Measurements from ENCODE around the gene PPP1R14B. TPM values are rescaled to one million over a fixed set of nuclear protein-coding genes. Genes with fewer than 3 reads are reported as not detected.

The PPP1R14B gene
- total and polyA plus RNA-seq, 2 of the 13 experiments (the other 11 are each of a cell fraction or from before 2014, with no cell fraction given) = 110 to 148 TPM

DNA sequence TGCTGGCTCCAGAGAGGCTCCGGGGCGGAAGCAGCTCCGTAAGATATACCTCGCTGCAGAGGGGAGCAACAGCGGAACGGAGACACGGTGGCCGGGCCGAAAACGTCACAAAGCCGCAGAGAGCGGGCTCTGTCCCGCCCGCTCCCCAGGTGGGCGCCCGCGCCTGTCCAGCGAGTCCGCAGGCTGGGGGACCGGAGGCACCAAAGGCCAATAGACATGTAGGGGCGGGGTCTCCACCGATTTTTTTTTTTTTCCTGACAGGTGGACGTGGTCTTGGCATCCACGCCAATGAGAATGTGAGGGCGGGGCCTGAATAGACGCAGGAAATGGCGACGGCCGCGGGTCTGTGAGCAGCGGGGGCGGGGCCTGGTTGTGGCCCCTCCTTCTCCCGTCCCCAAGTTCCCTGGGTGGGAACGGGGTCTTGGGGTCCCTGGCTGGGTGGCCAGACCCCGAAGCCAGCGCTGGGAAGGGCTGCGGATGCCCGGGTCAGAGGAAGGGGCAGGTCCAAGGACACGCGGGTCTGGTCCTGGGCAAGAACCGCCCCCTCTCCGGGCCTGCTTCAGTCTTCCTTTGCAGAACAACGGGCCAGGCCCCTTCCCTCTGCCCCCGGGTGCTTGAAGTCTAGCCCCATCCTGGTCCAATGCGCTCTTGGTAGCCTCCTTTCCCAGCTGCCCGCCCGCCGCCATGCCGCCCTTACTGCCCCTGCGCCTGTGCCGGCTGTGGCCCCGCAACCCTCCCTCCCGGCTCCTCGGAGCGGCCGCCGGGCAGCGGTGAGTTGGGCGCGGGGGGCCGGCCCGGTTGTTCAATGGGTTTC, 16.4 kb downstream of the PPP1R14B start, which contains the start of gene DNAJC4:
DNAJC4 (plus strand) TSS at position 378 of the 814 bp plus-strand sequence; CDS start at position 685, 307 bp downstream.
- WGBS (ENCODE audit: low lambda C conversion rate) = 7% methylated on average over 5 of the region's 62 CpGs
- in situ Hi-C loops (cut with HindIII; ENCODE audit: extremely low pct_ligation_motif_present, low pct_unique_long_range_greater_than_20kb) = no loop called here
- Histone ChIP-seq H3K9ac (ENCODE audit: insufficient read depth, low read depth, low read length) (peak within 1 kb of the TSS; percentile 80), H3K4me3 (replicated peaks in 1 of 3; ENCODE audit: insufficient read depth in 1 of 3, low read depth in 2 of 3, low read length in 3 of 3) (peak within 1 kb of the TSS; percentile 94 to 96 (median 95)), H4K20me1 (ENCODE audit: insufficient read depth, low read length) (no peaks in the 10 kb centered on the region), H3K36me3 (replicated peaks in 1 of 2; ENCODE audit: control insufficient read depth in 1 of 2, insufficient read depth in 2 of 2, low read length in 2 of 2) (no peaks in the 10 kb centered on the region), H3K4me2 (ENCODE audit: low read depth, low read length) (peak within 1 kb of the TSS; percentile 88), H3K4me1 (ENCODE audit: insufficient read depth, low read length) (peaks cover 58% of the 10 kb centered on the region), H3K27me3 (ENCODE audit: control insufficient read depth in 1 of 2, insufficient read depth in 2 of 2, low read length in 2 of 2) (no peaks in the 10 kb centered on the region), H2AFZ (ENCODE audit: low read length) (no peak within 1 kb of the TSS), H3K27ac (ENCODE audit: extremely low read length, insufficient read depth, low read length) (peak within 1 kb of the TSS; percentile 75), H3K9me3 (ENCODE audit: low read length) (no peaks in the 10 kb centered on the region), H3K79me2 (ENCODE audit: insufficient read depth, low read length) (peaks cover 1% of the 10 kb centered on the region)
- ChIA-PET CTCF (ENCODE audit: low intra/inter-chr PET ratio, low total read pairs) (no interaction called here), POLR2A (interaction anchor here (1.0 to 2.6 kb wide), 2 partner anchors 11 to 40 kb away, joined by 4 to 8 read pairs; partner anchors contain the start of gene FKBP2)
- intact Hi-C loops (cut with micrococcal nuclease; ENCODE audit: unreplicated experiment) = no loop called here
- ATAC-seq (peak; percentile 64), FAIRE-seq (peak; percentile 73), DNase-seq (ENCODE audit: low spot score) (peak; percentile 96)
- no TSS peak for BruUV-seq (replicated peaks)
- TF ChIP-seq ZFP82 (CRISPR knock-in tag; IDR thresholded peaks at IDR 0.05; ENCODE audit: borderline replicate concordance) = no peak
- TF ChIP-seq MYNN (CRISPR knock-in tag; IDR thresholded peaks at IDR 0.05; ENCODE audit: low read depth) = no peak
- TF ChIP-seq RFXANK (CRISPR knock-in tag; IDR thresholded peaks at IDR 0.05) = no peak; the same call in 1 of the 2 replicates
- TF ChIP-seq ZNF557 (CRISPR knock-in tag; IDR thresholded peaks at IDR 0.05) = no peak
- peak; percentile 50; the same call in 1 of the 2 replicates for TF ChIP-seq ATF7-NPFF (CRISPR knock-in tag; IDR thresholded peaks at IDR 0.05; ENCODE audit: low read depth)
- peak; percentile 44; the same call in 1 of the 2 replicates for TF ChIP-seq ZNF430 (CRISPR knock-in tag; IDR thresholded peaks at IDR 0.05)
- TF ChIP-seq, protein P1, sequence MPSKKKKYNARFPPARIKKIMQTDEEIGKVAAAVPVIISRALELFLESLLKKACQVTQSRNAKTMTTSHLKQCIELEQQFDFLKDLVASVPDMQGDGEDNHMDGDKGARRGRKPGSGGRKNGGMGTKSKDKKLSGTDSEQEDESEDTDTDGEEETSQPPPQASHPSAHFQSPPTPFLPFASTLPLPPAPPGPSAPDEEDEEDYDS (CRISPR knock-in tag; IDR thresholded peaks at IDR 0.05) = peak; percentile 41
- TF ChIP-seq, protein P2, sequence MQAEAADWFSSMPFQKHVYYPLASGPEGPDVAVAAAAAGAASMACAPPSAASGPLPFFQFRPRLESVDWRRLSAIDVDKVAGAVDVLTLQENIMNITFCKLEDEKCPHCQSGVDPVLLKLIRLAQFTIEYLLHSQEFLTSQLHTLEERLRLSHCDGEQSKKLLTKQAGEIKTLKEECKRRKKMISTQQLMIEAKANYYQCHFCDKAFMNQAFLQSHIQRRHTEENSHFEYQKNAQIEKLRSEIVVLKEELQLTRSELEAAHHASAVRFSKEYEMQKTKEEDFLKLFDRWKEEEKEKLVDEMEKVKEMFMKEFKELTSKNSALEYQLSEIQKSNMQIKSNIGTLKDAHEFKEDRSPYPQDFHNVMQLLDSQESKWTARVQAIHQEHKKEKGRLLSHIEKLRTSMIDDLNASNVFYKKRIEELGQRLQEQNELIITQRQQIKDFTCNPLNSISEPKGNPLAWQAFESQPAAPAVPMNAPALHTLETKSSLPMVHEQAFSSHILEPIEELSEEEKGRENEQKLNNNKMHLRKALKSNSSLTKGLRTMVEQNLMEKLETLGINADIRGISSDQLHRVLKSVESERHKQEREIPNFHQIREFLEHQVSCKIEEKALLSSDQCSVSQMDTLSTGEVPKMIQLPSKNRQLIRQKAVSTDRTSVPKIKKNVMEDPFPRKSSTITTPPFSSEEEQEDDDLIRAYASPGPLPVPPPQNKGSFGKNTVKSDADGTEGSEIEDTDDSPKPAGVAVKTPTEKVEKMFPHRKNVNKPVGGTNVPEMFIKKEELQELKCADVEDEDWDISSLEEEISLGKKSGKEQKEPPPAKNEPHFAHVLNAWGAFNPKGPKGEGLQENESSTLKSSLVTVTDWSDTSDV (CRISPR knock-in tag; IDR thresholded peaks at IDR 0.05) = no peak
- TF ChIP-seq, protein P3, sequence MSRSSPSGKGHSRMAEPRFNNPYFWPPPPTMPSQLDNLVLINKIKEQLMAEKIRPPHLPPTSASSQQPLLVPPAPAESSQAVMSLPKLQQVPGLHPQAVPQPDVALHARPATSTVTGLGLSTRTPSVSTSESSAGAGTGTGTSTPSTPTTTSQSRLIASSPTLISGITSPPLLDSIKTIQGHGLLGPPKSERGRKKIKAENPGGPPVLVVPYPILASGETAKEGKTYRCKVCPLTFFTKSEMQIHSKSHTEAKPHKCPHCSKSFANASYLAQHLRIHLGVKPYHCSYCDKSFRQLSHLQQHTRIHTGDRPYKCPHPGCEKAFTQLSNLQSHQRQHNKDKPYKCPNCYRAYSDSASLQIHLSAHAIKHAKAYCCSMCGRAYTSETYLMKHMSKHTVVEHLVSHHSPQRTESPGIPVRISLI (CRISPR knock-in tag; IDR thresholded peaks at IDR 0.05; ENCODE audit: borderline replicate concordance) = peak; percentile 99
- TF ChIP-seq BRCA1 (CRISPR knock-in tag; IDR thresholded peaks at IDR 0.05) = no peak
- TF ChIP-seq, protein P4, sequence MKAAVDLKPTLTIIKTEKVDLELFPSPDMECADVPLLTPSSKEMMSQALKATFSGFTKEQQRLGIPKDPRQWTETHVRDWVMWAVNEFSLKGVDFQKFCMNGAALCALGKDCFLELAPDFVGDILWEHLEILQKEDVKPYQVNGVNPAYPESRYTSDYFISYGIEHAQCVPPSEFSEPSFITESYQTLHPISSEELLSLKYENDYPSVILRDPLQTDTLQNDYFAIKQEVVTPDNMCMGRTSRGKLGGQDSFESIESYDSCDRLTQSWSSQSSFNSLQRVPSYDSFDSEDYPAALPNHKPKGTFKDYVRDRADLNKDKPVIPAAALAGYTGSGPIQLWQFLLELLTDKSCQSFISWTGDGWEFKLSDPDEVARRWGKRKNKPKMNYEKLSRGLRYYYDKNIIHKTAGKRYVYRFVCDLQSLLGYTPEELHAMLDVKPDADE (CRISPR knock-in tag; IDR thresholded peaks at IDR 0.05) = no peak
- no peak for TF ChIP-seq RAD21 (CRISPR knock-in tag; IDR thresholded peaks at IDR 0.05)
- peak; percentile 64 for TF ChIP-seq CREM (IDR thresholded peaks at IDR 0.05)
- TF ChIP-seq CREM (CRISPR knock-in tag; IDR thresholded peaks at IDR 0.05) = no peak
- no peak for TF ChIP-seq NONO (IDR thresholded peaks at IDR 0.05)
- no peak for TF ChIP-seq NONO (CRISPR knock-in tag; conservative IDR thresholded peaks at IDR 0.05)
- TF ChIP-seq, protein P5, sequence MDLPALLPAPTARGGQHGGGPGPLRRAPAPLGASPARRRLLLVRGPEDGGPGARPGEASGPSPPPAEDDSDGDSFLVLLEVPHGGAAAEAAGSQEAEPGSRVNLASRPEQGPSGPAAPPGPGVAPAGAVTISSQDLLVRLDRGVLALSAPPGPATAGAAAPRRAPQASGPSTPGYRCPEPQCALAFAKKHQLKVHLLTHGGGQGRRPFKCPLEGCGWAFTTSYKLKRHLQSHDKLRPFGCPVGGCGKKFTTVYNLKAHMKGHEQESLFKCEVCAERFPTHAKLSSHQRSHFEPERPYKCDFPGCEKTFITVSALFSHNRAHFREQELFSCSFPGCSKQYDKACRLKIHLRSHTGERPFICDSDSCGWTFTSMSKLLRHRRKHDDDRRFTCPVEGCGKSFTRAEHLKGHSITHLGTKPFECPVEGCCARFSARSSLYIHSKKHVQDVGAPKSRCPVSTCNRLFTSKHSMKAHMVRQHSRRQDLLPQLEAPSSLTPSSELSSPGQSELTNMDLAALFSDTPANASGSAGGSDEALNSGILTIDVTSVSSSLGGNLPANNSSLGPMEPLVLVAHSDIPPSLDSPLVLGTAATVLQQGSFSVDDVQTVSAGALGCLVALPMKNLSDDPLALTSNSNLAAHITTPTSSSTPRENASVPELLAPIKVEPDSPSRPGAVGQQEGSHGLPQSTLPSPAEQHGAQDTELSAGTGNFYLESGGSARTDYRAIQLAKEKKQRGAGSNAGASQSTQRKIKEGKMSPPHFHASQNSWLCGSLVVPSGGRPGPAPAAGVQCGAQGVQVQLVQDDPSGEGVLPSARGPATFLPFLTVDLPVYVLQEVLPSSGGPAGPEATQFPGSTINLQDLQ (CRISPR knock-in tag; IDR thresholded peaks at IDR 0.05) = no peak

Measured in HepG2 (cell line).